ENCODE measurements around the gene ATN1.
"Not testable (repeated sequence)": the region's sequence is repeated elsewhere in the genome, so short reads cannot be mapped to it uniquely, and the experiment has no call there.

ATN1 gene

DNA sequence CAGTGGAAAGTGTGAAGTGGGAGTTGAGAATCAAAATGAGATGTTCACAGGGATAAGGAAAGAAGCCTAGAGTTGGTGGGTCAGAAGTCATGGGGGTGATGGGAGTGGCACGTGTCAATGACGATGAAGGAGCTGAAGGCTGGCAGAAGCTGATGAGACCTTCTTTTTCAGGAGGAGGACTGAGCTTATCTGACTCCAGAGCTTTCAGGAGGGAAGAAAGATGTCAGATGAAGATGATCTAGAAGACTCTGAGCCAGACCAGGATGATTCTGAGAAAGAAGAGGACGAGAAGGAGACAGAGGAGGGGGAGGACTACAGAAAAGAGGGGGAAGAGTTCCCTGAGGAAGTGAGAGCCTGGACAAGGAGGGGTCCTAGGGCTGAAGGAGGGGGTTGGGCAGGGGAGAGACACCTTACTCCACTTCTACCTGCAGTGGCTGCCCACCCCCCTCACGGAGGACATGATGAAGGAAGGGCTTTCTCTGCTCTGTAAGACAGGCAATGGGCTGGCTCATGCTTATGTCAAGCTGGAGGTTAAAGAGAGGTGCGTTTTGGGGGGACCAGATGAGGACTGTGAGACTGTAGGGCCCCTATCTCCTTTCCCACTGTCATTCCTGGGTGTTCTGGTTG lies 22.2 kb upstream of the ATN1 start:
- no peak for DNase-seq

- not testable (repeated sequence) for DNase-seq
These were observed 19.6 kb upstream of the ATN1 start for GRCh38 chr12:6908141-6908540.

- DNase-seq, result no peak
These were observed 18.2 kb upstream of the ATN1 start for GRCh38 chr12:6909421-6910145.

- no peak for DNase-seq
These were observed 15.4 kb upstream of the ATN1 start for GRCh38 chr12:6912164-6912935.

DNA sequence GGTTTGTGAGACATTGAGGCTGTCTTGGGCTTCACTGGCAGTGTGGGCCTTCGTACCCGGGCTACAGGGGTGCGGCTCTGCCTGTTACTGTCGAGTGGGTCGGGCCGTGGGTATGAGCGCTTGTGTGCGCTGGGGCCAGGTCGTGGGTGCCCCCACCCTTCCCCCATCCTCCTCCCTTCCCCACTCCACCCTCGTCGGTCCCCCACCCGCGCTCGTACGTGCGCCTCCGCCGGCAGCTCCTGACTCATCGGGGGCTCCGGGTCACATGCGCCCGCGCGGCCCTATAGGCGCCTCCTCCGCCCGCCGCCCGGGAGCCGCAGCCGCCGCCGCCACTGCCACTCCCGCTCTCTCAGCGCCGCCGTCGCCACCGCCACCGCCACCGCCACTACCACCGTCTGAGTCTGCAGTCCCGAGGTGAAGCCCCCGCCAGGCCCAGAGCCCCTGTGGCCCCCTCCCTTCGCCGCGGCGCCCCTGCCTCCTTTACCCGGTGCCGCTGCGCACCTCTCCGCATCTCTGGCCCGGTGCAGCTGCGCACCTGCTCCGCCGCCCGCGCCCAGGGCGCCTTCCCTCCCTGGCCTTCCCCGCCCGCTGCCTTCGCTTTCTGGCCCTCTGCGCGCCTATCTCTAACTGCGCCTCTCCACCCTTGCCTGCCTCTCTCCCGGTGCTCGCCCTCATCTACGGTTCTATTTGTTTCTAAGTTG lies 13.4 kb upstream of the ATN1 start, which contains the start of gene ENO2:
Gene ENO2, plus strand, starts transcription at position 335 of the 701 bp plus-strand sequence. CDS start 1,253 bp downstream, outside the sequence.
- peak; percentile 89 for DNase-seq

DNA sequence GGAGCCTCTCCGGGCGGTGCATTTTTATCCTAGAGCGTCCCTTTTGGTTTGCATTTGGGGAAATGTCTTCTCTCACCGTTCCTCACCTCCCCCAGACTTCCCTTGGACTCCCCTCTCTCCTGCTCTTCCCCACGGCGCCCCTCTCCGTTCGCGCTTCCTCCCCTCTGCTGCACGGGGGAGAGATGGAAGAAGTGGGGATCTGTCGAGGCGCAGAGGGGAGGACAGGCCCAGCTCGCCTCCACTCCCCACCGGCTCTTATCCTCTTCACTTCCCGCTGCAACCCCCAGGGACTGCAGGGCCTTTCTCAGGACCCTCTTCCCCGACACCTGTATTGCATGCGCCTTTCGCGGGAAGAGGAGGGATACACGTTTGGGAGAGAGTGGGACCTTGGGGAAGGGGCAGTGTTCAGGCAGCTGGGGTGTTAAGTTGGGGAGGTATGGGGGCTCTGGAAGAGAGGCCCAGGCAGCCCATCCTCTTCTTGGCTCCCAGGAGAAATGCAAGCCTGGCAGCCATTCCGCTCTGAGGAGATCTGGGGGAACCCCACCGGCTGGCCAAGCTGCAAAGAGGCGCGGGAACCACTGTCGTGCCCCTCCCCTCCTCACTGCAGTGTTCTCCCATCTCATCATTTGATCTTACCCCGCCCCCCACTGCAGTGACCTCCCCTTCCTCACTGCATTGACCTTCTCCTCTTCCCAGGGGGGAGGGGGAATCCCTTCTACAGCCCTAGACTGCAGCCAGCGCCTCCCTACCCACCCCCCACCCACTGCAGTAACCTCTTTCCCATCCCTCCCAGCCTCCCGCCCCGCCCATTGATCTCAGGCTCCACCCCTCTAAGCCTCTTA lies 12.6 kb upstream of the ATN1 start:
- DNase-seq, result no peak

DNA sequence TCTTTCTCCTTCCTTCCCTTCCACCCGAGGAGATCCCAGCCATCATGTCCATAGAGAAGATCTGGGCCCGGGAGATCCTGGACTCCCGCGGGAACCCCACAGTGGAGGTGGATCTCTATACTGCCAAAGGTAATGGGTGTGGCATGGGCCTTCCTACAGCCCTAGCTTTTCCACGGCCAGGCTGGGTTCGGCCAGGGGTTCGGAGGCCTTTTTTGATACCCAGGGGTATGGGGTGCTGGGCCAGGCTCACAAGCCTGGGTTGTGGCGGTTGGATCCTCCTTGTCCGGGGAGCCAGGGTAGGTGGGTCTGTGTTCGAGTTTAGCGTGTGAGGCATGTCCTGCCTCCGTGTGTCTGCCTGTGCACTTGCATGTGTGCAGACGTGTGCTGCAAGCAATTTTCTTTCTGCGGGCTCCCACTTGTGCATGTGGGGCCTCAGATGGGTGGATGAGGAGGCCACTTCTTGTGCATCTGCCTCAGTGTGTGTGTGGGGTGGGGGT lies 11.9 kb upstream of the ATN1 start:
- no peak for DNase-seq

DNA sequence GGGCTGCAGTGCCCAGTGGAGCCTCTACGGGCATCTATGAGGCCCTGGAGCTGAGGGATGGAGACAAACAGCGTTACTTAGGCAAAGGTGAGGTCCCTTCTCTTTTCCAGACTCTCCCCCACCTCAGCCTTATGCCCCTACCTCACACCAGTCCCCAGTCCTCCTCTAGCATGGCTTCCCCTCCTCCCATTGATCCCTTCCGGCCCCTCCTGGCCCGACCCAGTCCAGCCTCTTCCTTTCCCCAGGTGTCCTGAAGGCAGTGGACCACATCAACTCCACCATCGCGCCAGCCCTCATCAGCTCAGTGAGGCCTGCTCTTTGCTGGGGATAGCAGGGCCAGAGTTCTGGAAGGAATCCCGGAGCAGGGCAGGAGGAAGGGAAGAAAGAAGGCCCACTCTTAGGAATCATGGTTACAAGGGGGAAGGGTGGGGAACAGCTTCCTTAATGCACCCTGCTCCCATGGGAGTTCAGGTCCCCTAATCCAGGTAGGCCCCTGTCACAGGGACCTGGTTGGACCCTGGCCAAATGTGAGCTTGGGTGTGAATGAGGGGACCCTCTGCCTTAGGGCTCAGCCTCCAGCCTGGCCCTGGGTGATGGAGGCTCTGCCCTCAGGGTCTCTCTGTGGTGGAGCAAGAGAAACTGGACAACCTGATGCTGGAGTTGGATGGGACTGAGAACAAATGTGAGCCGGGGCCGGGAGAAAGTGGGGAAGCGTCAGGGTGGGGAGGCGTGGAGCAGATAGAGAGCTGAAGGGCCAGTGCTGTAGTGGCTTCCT lies 11.1 kb upstream of the ATN1 start:
- no peak for DNase-seq

- no peak for DNase-seq
These were observed 10.1 kb upstream of the ATN1 start for GRCh38 chr12:6917491-6918231.

DNA sequence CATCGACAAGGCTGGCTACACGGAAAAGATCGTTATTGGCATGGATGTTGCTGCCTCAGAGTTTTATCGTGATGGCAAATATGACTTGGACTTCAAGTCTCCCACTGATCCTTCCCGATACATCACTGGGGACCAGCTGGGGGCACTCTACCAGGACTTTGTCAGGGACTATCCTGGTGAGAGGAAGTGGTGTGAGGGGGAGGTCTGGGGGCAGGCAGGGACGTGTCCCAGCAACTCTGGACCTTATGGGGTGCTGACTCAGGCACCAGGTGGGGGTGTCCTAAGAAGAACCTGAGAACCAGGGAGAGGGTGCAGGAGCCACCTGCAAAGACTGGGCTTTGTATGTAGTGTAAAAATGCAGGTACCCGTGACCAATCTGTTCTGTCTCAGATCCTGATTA lies 8.2 kb upstream of the ATN1 start:
- no peak for DNase-seq

- DNase-seq, result no peak
These were observed 6.2 kb upstream of the ATN1 start for GRCh38 chr12:6921539-6921938.

GRCh38 chr12:6921996-6922946 lies 5.5 kb upstream of the ATN1 start:
- no peak for DNase-seq

DNA sequence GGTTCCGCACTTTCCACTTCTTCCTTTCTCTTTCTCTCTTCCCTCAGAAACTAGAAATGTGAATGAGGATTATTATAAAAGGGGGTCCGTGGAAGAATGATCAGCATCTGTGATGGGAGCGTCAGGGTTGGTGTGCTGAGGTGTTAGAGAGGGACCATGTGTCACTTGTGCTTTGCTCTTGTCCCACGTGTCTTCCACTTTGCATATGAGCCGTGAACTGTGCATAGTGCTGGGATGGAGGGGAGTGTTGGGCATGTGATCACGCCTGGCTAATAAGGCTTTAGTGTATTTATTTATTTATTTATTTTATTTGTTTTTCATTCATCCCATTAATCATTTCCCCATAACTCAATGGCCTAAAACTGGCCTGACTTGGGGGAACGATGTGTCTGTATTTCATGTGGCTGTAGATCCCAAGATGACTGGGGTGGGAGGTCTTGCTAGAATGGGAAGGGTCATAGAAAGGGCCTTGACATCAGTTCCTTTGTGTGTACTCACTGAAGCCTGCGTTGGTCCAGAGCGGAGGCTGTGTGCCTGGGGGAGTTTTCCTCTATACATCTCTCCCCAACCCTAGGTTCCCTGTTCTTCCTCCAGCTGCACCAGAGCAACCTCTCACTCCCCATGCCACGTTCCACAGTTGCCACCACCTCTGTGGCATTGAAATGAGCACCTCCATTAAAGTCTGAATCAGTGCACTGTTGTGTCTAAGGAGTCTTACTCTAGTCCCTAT lies 4.6 kb upstream of the ATN1 start:
- no peak for DNase-seq

GRCh38 chr12:6923851-6924250 lies 3.9 kb upstream of the ATN1 start:
- DNase-seq, result no peak

GRCh38 chr12:6925239-6925539 lies 2.6 kb upstream of the ATN1 start:
- DNase-seq, result no peak

DNA sequence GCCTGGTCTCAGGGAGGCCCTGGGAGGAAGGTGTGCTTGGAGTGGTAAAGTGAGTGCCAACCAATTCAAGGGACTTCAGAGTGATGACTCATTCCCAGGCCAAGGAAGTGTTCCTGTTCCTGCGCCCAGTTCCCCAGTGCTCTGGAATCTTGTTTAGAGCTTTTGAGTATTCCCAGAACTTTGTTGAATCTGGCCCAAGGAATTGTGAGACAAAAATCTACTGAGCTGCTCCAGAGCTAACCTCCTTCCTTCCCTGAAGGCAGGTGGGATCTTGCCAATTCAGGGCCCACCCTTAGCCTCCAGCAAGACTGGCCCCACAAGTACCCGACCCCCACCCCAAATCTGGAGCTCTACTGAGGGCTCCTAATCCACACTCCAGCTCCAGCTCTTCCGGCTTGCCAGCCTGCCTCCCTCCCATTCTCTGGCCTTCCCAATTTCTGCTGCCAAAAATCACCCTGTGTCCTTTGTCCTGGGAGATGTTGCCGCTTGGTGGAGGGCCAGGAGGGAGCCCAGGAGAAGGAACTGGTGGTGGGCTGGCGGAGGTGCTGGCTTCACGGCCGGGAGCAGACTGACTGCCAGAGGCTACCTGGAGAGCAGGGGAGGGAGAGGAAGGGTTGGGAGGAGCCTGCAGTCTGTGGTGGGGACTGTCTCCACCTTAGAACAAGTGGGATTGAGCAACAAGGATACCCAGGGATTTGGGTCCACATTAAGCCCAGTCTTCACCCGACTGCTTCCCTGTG lies 2.0 kb upstream of the ATN1 start:
- no peak for DNase-seq

DNA sequence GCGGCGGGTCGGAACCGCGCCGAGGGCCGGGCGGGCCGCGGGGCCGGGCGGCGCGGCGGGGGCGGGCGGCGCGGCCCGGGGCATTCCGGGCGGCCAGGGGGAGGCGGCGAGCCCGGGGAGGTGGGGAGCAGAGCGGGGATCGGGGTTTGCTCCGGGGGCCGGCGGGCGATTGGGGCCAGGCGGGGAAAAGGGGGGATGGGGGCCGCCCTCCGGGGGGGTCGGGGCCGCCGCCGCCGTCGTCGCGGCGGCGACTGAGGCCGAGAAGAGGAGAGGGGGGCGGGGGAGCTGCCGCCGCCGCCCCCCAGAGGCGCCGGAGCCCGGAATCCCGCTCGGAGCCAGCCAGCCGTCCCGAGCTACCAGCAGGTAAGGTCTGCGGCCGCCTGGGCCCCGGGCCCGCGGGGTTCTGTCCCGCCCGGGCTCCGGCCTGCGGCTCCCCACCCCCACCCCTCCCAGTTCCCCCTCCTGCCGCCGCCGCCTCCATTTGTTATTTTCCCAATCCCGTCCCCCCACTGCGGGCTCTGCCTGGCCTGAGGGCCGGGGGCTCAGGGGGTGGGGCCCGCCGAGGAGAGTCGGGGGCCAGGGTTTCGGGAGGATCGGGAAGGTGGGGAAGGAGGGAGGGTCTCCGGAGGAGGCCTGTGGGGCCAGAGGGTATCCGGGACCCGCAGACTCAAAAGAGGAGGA lies 403 bp downstream of the ATN1 start:
- DNase-seq, result no peak
